Natural killer cell (primary cell): ENCODE measurements around the gene C4BPA. TPM values are rescaled to one million over a fixed set of nuclear protein-coding genes. Genes with fewer than 3 reads are reported as not detected.

Source experiments
- ATAC-seq, 3 donors: fragments of 150-1000 bp in 2 of 3; fragments of 200-7000 bp in 1 of 3; cut with Tn5 transposase; 1 replicate in 1 of 3; 2 replicates in 2 of 3; pipeline ENCODE4 v1.10.0; 2021; ENCODE audit warnings: mild to moderate bottlenecking in 2 of 3, moderate library complexity in 2 of 3
- DNase-seq, 2 donors: peaks; one replicate each; pipeline versions ENCODE4 v3.0.0 to v3.0.0-alpha.2; 2013 to 2021; ENCODE audit warnings: mixed read lengths in 1 of 2
- H3K27ac ChIP-seq: one replicate; pipeline ENCODE4 v1.5.1; 2013; ENCODE audit warnings: mild to moderate bottlenecking, low read length
- H3K27me3 ChIP-seq: one replicate; pipeline ENCODE4 v1.6.1; 2013; ENCODE audit warnings: low read length; ENCODE audit not compliant: control insufficient read depth, insufficient read depth
- H3K36me3 ChIP-seq: one replicate; pipeline ENCODE4 v1.6.1; 2013; ENCODE audit warnings: low read length; ENCODE audit not compliant: control insufficient read depth, insufficient read depth
- H3K4me1 ChIP-seq: one replicate; pipeline ENCODE4 v1.6.1; 2013; ENCODE audit warnings: low read length; ENCODE audit not compliant: control insufficient read depth, insufficient read depth
- H3K4me3 ChIP-seq: one replicate; pipeline ENCODE4 v1.5.1; 2013; ENCODE audit warnings: low read length
- H3K9me3 ChIP-seq: one replicate; pipeline ENCODE4 v1.6.1; 2013; ENCODE audit warnings: low read length; ENCODE audit not compliant: control insufficient read depth, insufficient read depth
- H3K27ac Mint-ChIP-seq, 2 donors: one replicate each; pipeline ENCODE4 v1.8.0; 2022; ENCODE audit warnings: mild to moderate bottlenecking in 2 of 2, mixed read lengths in 2 of 2, moderate library complexity in 1 of 2
- H3K27me3 Mint-ChIP-seq, 2 donors: one replicate each; pipeline ENCODE4 v1.8.0; 2022; ENCODE audit warnings: low read depth in 2 of 2, mixed read lengths in 2 of 2
- H3K36me3 Mint-ChIP-seq: one replicate; pipeline ENCODE4 v1.8.0; 2022; ENCODE audit warnings: mixed read lengths
- H3K4me1 Mint-ChIP-seq, 2 donors: one replicate each; pipeline ENCODE4 v1.8.0; 2022; ENCODE audit warnings: mixed read lengths in 2 of 2
- H3K4me3 Mint-ChIP-seq: one replicate; pipeline ENCODE4 v1.8.0; 2022; ENCODE audit warnings: mild to moderate bottlenecking, moderate library complexity, mixed read lengths
- H3K9me3 Mint-ChIP-seq, 2 donors: one replicate each; pipeline ENCODE4 v1.8.0; 2022; ENCODE audit warnings: mixed read lengths in 2 of 2
- CTCF ChIP-seq: fragments of 200-600 bp; IDR thresholded peaks from one replicate; pipeline ENCODE4 v1.8.0; 2022; ENCODE audit warnings: antibody characterized with exemption
- WGBS: methylation state at CpG from one replicate; pipeline ENCODE4 v1.1.7; 2013; ENCODE audit warnings: missing lambda C conversion rate; ENCODE audit not compliant: insufficient coverage; 5-methylcytosine and 5-hydroxymethylcytosine counted together
- intact Hi-C: fragments of 100-400 bp; cut with micrococcal nuclease; formaldehyde crosslinking; loops from one replicate; pipeline ENCODE4 v1.14.2; 2022
- total RNA-seq, 4 donors: library from RNA; stranded (reverse); fragments of 120-200 nt in 1 of 4; gene quantifications; one replicate each; pipeline versions ENCODE4 v1.2.3 to v1.2.4, GENCODE V29; 2013 to 2022

C4BPA gene
- total RNA-seq, 3 donors from 2014 or later (not counting 1 experiment from before 2014, with no cell fraction given) = not detected

DNA sequence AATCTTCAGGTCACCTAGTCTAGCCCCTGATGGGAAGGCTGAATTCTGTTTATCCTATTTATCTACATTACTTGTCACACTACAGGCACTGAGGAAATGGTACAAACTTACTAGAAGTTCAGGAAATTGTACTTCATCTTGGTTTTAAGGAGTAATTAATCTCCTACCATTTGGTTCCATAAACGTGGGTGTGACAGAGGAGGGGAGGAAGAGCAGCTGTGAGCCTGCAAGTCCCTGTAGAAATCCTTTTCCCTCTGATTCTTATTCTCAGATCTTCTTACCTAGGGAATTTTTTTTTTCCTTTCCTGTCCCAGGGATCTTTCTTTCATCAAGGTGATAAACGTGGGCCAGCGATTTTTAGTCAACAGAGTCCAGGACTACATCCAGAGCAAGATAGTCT lies 36.8 kb upstream of the C4BPA start:
- Histone ChIP-seq H3K4me1 (peaks cover 38% of the 10 kb centered on the region), H3K36me3 (peaks cover 2% of the 10 kb centered on the region), H3K9me3 (no peaks in the 10 kb centered on the region), H3K27me3 (no peaks in the 10 kb centered on the region), H3K27ac (no peak overlapping the region), H3K4me3 (no peak overlapping the region)
- DNase-seq (no peak), ATAC-seq (no peak)
- intact Hi-C loops = no loop called here
- Mint-ChIP-seq H3K9me3 (no peaks in the 10 kb centered on the region), H3K4me1 (peaks cover 38 to 44% of the 10 kb centered on the region in 2 donors), H3K36me3 (no peaks in the 10 kb centered on the region), H3K27ac (no peak overlapping the region), H3K4me3 (no peak overlapping the region), H3K27me3 (no peaks in the 10 kb centered on the region)
- WGBS = 80% methylated on average over 3 of the region's 3 CpGs
- no peak for TF ChIP-seq CTCF

DNA sequence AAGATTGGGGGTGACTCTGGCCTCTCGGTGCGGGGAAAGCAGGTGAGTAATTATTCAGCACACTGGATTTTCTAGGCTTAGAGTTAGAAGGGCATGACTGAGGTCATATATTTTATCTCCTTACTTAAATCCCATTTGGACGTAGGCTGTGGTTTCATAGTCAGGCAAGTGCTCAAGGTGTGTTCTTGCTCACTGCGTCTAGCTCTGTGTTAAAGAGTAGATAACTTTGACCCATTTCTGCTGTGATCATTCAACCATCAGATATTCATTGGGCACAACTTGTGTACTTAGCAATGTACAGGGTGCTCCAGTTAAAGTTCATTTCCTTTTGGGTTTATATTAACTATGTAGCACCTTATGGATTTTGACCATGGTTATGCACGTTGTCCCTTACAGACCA lies 36.4 kb upstream of the C4BPA start:
- peaks cover 2% of the 10 kb centered on the region for H3K36me3 ChIP-seq
- H3K27ac Mint-ChIP-seq = no peak overlapping the region
- peaks cover 36% of the 10 kb centered on the region for H3K4me1 ChIP-seq
- no peak overlapping the region for H3K4me3 ChIP-seq
- peaks cover 33 to 39% of the 10 kb centered on the region in 2 donors for H3K4me1 Mint-ChIP-seq
- DNase-seq (no peak), ATAC-seq (no peak)
- intact Hi-C loops = no loop called here
- no peaks in the 10 kb centered on the region for H3K9me3 Mint-ChIP-seq
- no peak overlapping the region for H3K4me3 Mint-ChIP-seq
- no peaks in the 10 kb centered on the region for H3K27me3 ChIP-seq
- H3K27ac ChIP-seq = no peak overlapping the region
- no peak for TF ChIP-seq CTCF
- no peaks in the 10 kb centered on the region for H3K27me3 Mint-ChIP-seq
- 100% methylated on average over 3 of the region's 5 CpGs for WGBS
- H3K36me3 Mint-ChIP-seq = no peaks in the 10 kb centered on the region
- H3K9me3 ChIP-seq = no peaks in the 10 kb centered on the region

DNA sequence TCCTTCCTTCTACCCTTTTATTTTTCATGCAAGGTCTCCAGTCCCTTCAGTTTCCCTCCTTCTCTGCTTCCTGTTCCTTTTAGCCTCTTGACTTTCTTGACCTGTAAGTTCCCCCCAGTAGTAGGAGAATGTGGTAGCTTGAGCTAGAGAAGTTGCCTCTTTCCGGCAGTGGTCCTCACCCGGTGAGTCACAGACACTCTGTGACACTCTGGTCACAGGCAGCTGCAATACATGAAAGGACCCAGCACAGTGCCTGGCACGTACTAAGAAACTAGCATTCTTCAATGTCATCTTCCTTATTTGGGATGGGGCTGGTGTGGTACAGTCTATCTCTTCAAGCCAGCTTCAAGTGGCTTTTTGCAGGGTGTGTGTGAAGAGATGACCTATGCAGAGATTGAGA lies 35.0 kb upstream of the C4BPA start:
- no peaks in the 10 kb centered on the region for H3K27me3 ChIP-seq
- peaks cover 24 to 26% of the 10 kb centered on the region in 2 donors for H3K4me1 Mint-ChIP-seq
- peaks cover 25% of the 10 kb centered on the region for H3K4me1 ChIP-seq
- H3K36me3 ChIP-seq = peaks cover 2% of the 10 kb centered on the region
- ATAC-seq (peak; percentile 57 to 80 (median 66)), DNase-seq (peak in 1 of 2 donors; percentile 20)
- H3K27me3 Mint-ChIP-seq = no peaks in the 10 kb centered on the region
- H3K27ac Mint-ChIP-seq = peak overlapping the region; percentile 51 to 77
- peak overlapping the region; percentile 14 for H3K4me3 Mint-ChIP-seq
- no peak overlapping the region for H3K4me3 ChIP-seq
- H3K27ac ChIP-seq = no peak overlapping the region
- H3K9me3 Mint-ChIP-seq = no peaks in the 10 kb centered on the region
- TF ChIP-seq CTCF = no peak
- H3K9me3 ChIP-seq = no peaks in the 10 kb centered on the region
- 63% methylated on average over 3 of the region's 3 CpGs for WGBS
- intact Hi-C loops = no loop called here
- H3K36me3 Mint-ChIP-seq = no peaks in the 10 kb centered on the region

GRCh38 chr1:207069858-207070506 lies 34.1 kb upstream of the C4BPA start:
- peaks cover 0 to 3% of the 10 kb centered on the region in 2 donors for H3K27me3 Mint-ChIP-seq
- peak overlapping the region; percentile 17 for H3K4me3 Mint-ChIP-seq
- no peaks in the 10 kb centered on the region for H3K9me3 Mint-ChIP-seq
- H3K4me3 ChIP-seq = no peak overlapping the region
- no peaks in the 10 kb centered on the region for H3K36me3 Mint-ChIP-seq
- H3K27ac Mint-ChIP-seq = peak overlapping the region; percentile 59 to 77
- peak in 1 of 2 donors; percentile 16 for DNase-seq
- peaks cover 24 to 26% of the 10 kb centered on the region in 2 donors for H3K4me1 Mint-ChIP-seq
- H3K27ac ChIP-seq = no peak overlapping the region
- H3K27me3 ChIP-seq = no peaks in the 10 kb centered on the region
- TF ChIP-seq CTCF = no peak
- H3K9me3 ChIP-seq = no peaks in the 10 kb centered on the region
- peaks cover 25% of the 10 kb centered on the region for H3K4me1 ChIP-seq
- 95% methylated on average over 5 of the region's 5 CpGs for WGBS
- H3K36me3 ChIP-seq = peaks cover 2% of the 10 kb centered on the region
- intact Hi-C loops = no loop called here
- ATAC-seq = no peak
